GM19099 (cell line): ENCODE data around the gene TLR2.

ENCODE experiments used
- POLR2A ChIP-seq: IDR thresholded peaks from 3 replicates; pipeline ENCODE4 v1.6.1; 2011; ENCODE audit warnings: low read depth; ENCODE audit not compliant: insufficient read length; ENCODE audit errors: extremely low read depth

Gene TLR2

GRCh38 chr4:153748378-153748777, 64.3 kb downstream of the TLR2 start:
- TF ChIP-seq POLR2A: no peak

DNA sequence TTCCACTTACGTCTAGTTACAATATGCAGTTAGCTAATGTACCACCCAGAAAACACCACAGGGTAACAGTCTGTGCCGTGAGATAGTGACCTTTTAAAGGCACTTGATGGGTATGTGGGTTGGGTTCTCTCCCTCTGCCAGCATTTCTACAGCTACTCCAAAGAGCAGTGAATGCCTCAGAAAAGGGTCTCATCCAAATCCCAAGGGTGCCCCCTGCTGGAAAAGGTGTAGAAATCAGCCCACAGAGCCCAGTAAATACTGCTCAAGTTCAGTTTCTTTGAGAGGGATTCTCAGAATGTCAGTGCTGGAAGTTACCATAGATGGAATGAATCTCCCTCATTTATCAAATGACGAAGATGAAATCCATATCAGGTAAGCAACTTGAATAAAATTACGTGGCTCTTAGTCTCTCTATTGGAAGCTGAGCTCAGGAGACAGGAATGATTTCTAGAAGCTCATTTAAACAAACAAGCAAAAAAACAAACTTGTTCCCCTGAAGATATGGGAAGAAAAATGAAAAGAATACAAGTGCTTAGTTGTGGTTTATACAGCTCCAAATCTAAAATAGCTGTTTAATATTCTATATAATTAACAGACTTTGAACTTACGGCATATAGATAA, 66.2 kb downstream of the TLR2 start:
- TF ChIP-seq POLR2A: no peak

DNA sequence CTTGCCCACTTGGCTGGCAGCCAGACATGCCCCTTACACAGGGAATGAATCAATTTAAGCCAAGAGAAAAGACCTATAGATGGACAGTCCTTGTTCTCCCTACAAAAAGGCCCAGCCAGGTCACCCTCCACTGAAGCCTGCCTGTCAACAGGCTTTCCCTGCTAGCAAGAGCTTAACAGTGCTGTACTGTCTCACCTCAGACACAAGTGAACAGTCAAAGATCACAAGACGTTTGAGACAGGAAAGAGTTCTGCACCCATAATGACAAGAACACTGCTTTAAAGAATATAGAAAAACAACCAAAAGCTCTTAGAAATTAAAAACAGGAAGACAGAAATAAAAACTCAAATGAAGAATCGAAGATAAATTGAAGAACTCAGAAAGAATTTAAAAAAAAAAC, 71.1 kb downstream of the TLR2 start:
- no peak for TF ChIP-seq POLR2A
